ENCODE results near the gene PPP1R12A.

Gene PPP1R12A

GRCh38 chr12:79936670-79937069 is 1.8 kb upstream of the PPP1R12A start:
- no peak for DNase-seq (ENCODE audit: low read depth in 4 of 4, low spot score in 1 of 4)

- DNase-seq (ENCODE audit: low read depth in 4 of 4, low spot score in 1 of 4): no peak
Observed at GRCh38 chr12:79935624-79936345, 888 bp upstream of the PPP1R12A start.

GRCh38 chr12:79934281-79935020 is 446 bp downstream of the PPP1R12A start:
- peak; percentile 11 to 25 (median 19) for DNase-seq (ENCODE audit: low read depth in 4 of 4, low spot score in 1 of 4)

- DNase-seq (ENCODE audit: low read depth in 4 of 4, low spot score in 1 of 4): no peak
Observed at GRCh38 chr12:79933532-79934264, 1.2 kb downstream of the PPP1R12A start.

- DNase-seq (ENCODE audit: low read depth in 4 of 4, low spot score in 1 of 4): no peak
Observed at GRCh38 chr12:79933043-79933442, 1.9 kb downstream of the PPP1R12A start.

- DNase-seq (ENCODE audit: low read depth in 4 of 4, low spot score in 1 of 4): no peak
Observed at GRCh38 chr12:79932357-79932756, 2.5 kb downstream of the PPP1R12A start.

- no peak for DNase-seq (ENCODE audit: low read depth in 4 of 4, low spot score in 1 of 4)
Observed at GRCh38 chr12:79929065-79929464, 5.8 kb downstream of the PPP1R12A start.

GRCh38 chr12:79927772-79928474 is 7.0 kb downstream of the PPP1R12A start:
- peak in 1 of 4 experiments; percentile 7 for DNase-seq (ENCODE audit: low read depth in 4 of 4, low spot score in 1 of 4)

- no peak for DNase-seq (ENCODE audit: low read depth in 4 of 4, low spot score in 1 of 4)
Observed at GRCh38 chr12:79926951-79927350, 7.9 kb downstream of the PPP1R12A start.

GRCh38 chr12:79925492-79925891 is 9.4 kb downstream of the PPP1R12A start:
- DNase-seq (ENCODE audit: low read depth in 4 of 4, low spot score in 1 of 4): no peak

GRCh38 chr12:79921786-79922185 is 13.1 kb downstream of the PPP1R12A start:
- DNase-seq (ENCODE audit: low read depth in 4 of 4, low spot score in 1 of 4): no peak

GRCh38 chr12:79920421-79921238 is 14.3 kb downstream of the PPP1R12A start:
- DNase-seq (ENCODE audit: low read depth in 4 of 4, low spot score in 1 of 4): no peak

- no peak for DNase-seq (ENCODE audit: low read depth in 4 of 4, low spot score in 1 of 4)
Observed at GRCh38 chr12:79919762-79920161, 15.1 kb downstream of the PPP1R12A start.

GRCh38 chr12:79916826-79917225 is 18.1 kb downstream of the PPP1R12A start:
- no peak for DNase-seq (ENCODE audit: low read depth in 4 of 4, low spot score in 1 of 4)

GRCh38 chr12:79911889-79912656 is 22.8 kb downstream of the PPP1R12A start:
- DNase-seq (ENCODE audit: low read depth in 4 of 4, low spot score in 1 of 4): no peak

GRCh38 chr12:79908366-79908765 is 26.5 kb downstream of the PPP1R12A start:
- no peak for DNase-seq (ENCODE audit: low read depth in 4 of 4, low spot score in 1 of 4)

- DNase-seq (ENCODE audit: low read depth in 4 of 4, low spot score in 1 of 4): no peak
Observed at GRCh38 chr12:79901506-79901905, 33.4 kb downstream of the PPP1R12A start.

GRCh38 chr12:79900951-79901350 is 33.9 kb downstream of the PPP1R12A start:
- DNase-seq (ENCODE audit: low read depth in 4 of 4, low spot score in 1 of 4): no peak

- no peak for DNase-seq (ENCODE audit: low read depth in 4 of 4, low spot score in 1 of 4)
Observed at GRCh38 chr12:79900199-79900598, 34.7 kb downstream of the PPP1R12A start.

GRCh38 chr12:79897617-79898016 is 37.3 kb downstream of the PPP1R12A start:
- DNase-seq (ENCODE audit: low read depth in 4 of 4, low spot score in 1 of 4): no peak
